OCI-LY7 (cell line): Measurements from ENCODE around the gene KIF1A. TPM values are rescaled to one million over a fixed set of nuclear protein-coding genes. Genes with fewer than 3 reads are reported as not detected.

Experiments
- BruUV-seq: library from RNA; stranded (reverse); fragments of 400-500 nt; replicated peaks from 2 replicates; lab custom pipeline; 2021; lab: Mats Ljungman, UMichigan
- CTCF ChIA-PET: fragments of 300-600 bp; sonication (Branson Sonifier 250); formaldehyde crosslinking; loops from one replicate; lab custom pipeline; 2022; ENCODE audit warnings: antibody characterized with exemption; ENCODE audit not compliant: unreplicated experiment; lab: Charles Lee
- POLR2A ChIA-PET: fragments of 300-600 bp; sonication (Branson Sonifier 250); formaldehyde crosslinking; loops from one replicate; lab custom pipeline; 2022; ENCODE audit warnings: antibody characterized with exemption; lab: Charles Lee
- DNase-seq: peaks from one replicate; pipeline ENCODE4 v3.0.0-alpha.2; 2015; ENCODE audit warnings: low spot score
- H2AFZ ChIP-seq: fragments of 200-600 bp; sonication (generic), shearing (Covaris generic); 2 replicates; pipeline ENCODE4 v1.6.1; 2014; ENCODE audit warnings: mild to moderate bottlenecking, antibody characterized with exemption, low read length, moderate library complexity
- H3K27ac ChIP-seq: fragments of 200-600 bp; sonication (generic); 2 replicates; pipeline ENCODE4 v1.5.1; 2014; ENCODE audit warnings: mixed run types, low read depth, mild to moderate bottlenecking, moderate library complexity, low read length, inconsistent platforms; ENCODE audit not compliant: poor library complexity, severe bottlenecking
- H3K36me3 ChIP-seq: fragments of 200-600 bp; sonication (generic); 2 replicates; pipeline ENCODE4 v1.6.1; 2014; ENCODE audit warnings: mild to moderate bottlenecking, antibody characterized with exemption, low read length, moderate library complexity, mixed read lengths; ENCODE audit not compliant: insufficient read depth
- H3K4me1 ChIP-seq: fragments of 200-600 bp; sonication (generic); 2 replicates; pipeline ENCODE4 v1.5.1; 2014; ENCODE audit warnings: mild to moderate bottlenecking, low read length; ENCODE audit not compliant: insufficient read depth, poor library complexity, severe bottlenecking
- H3K4me2 ChIP-seq: fragments of 200-600 bp; sonication (generic); 2 replicates; pipeline ENCODE4 v1.6.1; 2014; ENCODE audit warnings: mild to moderate bottlenecking, low read length
- H3K4me3 ChIP-seq: fragments of 200-600 bp; sonication (generic); 2 replicates; pipeline ENCODE4 v1.5.1; 2014; ENCODE audit warnings: mild to moderate bottlenecking, low read depth, low read length; ENCODE audit not compliant: poor library complexity, severe bottlenecking
- H3K79me2 ChIP-seq: fragments of 200-600 bp; sonication (generic); 2 replicates; pipeline ENCODE4 v1.6.1; 2016; ENCODE audit warnings: low read depth, mild to moderate bottlenecking, low read length, moderate library complexity, mixed read lengths; ENCODE audit not compliant: insufficient read depth
- H3K9me2 ChIP-seq: fragments of 200-600 bp; sonication (generic); 2 replicates; pipeline ENCODE4 v1.6.1; 2016; ENCODE audit warnings: mild to moderate bottlenecking, low read length, mixed read lengths; ENCODE audit not compliant: insufficient read depth
- H3K9me3 ChIP-seq: fragments of 200-600 bp; sonication (generic); 2 replicates; pipeline ENCODE4 v1.6.1; 2014; ENCODE audit warnings: mild to moderate bottlenecking, mixed run types, low read length, mixed read lengths
- H4K20me1 ChIP-seq: fragments of 200-600 bp; sonication (generic); 2 replicates; pipeline ENCODE4 v1.6.1; 2014; ENCODE audit warnings: mild to moderate bottlenecking, antibody characterized with exemption, low read length, moderate library complexity, mixed read lengths; ENCODE audit not compliant: insufficient read depth
- EZH2phosphoT487 ChIP-seq: fragments of 200-600 bp; sonication (generic); IDR thresholded peaks from 2 replicates; pipeline ENCODE4 v1.6.1; 2018; ENCODE audit warnings: low read depth, borderline replicate concordance, mild to moderate bottlenecking, mixed run types, antibody characterized with exemption, low read length, moderate library complexity, mixed read lengths
- intact Hi-C: fragments of 100-400 bp; cut with micrococcal nuclease; formaldehyde crosslinking; loops from one replicate; pipeline ENCODE4 v1.10.0; 2022; ENCODE audit not compliant: unreplicated experiment
- total RNA-seq, 2 experiments: library from RNA; depleted of rRNA in 1 of 2; stranded (reverse); fragments of >200 nt in 1 of 2; shearing (Covaris generic) in 1 of 2; gene quantifications; 2 replicates each; pipeline ENCODE4 v1.2.3, GENCODE V29; 2014 to 2022
- TF ChIP-seq, protein P1 (sequence below): fragments of 200-600 bp; sonication (generic); conservative IDR thresholded peaks from 2 replicates; pipeline ENCODE4 v1.5.1; 2014; ENCODE audit warnings: mild to moderate bottlenecking, antibody characterized with exemption, low read length, moderate library complexity, mixed read lengths

Gene KIF1A
- total RNA-seq, 2 experiments from 2014 or later = not detected

DNA sequence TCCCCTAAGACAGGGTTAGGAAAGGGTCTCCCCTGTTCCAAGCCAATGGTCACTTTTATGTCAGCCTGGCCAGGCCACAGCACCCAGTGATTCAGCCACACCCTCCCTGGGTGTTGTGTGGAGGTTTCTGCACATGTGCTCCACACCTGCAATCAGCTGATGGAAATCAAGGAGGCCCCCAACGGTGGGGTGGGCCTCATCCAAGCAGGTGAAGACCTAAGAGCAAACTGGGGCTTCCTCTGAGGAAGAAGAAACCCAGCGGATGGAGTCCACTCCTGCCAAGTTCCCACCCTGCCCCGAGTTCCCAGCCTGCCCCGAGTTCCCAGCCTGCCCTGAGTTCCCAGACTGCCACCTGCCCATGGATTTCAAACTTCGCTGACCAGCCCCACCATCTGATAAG lies 55.4 kb downstream of the KIF1A start:
- H3K4me3 ChIP-seq = no peak overlapping the region
- no peaks in the 10 kb centered on the region for H3K9me2 ChIP-seq
- H4K20me1 ChIP-seq = no peaks in the 10 kb centered on the region
- TF ChIP-seq, protein P1, sequence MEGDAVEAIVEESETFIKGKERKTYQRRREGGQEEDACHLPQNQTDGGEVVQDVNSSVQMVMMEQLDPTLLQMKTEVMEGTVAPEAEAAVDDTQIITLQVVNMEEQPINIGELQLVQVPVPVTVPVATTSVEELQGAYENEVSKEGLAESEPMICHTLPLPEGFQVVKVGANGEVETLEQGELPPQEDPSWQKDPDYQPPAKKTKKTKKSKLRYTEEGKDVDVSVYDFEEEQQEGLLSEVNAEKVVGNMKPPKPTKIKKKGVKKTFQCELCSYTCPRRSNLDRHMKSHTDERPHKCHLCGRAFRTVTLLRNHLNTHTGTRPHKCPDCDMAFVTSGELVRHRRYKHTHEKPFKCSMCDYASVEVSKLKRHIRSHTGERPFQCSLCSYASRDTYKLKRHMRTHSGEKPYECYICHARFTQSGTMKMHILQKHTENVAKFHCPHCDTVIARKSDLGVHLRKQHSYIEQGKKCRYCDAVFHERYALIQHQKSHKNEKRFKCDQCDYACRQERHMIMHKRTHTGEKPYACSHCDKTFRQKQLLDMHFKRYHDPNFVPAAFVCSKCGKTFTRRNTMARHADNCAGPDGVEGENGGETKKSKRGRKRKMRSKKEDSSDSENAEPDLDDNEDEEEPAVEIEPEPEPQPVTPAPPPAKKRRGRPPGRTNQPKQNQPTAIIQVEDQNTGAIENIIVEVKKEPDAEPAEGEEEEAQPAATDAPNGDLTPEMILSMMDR = no peak
- TF ChIP-seq EZH2phosphoT487 = no peak
- no peaks in the 10 kb centered on the region for H3K4me1 ChIP-seq
- POLR2A ChIA-PET = no interaction called here
- intact Hi-C loops = no loop called here
- H3K9me3 ChIP-seq = no peaks in the 10 kb centered on the region
- H3K27ac ChIP-seq = no peak overlapping the region
- no TSS peak for BruUV-seq
- no peak overlapping the region for H2AFZ ChIP-seq
- CTCF ChIA-PET = no interaction called here
- H3K4me2 ChIP-seq = no peak overlapping the region
- no peaks in the 10 kb centered on the region for H3K36me3 ChIP-seq
- DNase-seq = no peak
- H3K79me2 ChIP-seq = no peaks in the 10 kb centered on the region

DNA sequence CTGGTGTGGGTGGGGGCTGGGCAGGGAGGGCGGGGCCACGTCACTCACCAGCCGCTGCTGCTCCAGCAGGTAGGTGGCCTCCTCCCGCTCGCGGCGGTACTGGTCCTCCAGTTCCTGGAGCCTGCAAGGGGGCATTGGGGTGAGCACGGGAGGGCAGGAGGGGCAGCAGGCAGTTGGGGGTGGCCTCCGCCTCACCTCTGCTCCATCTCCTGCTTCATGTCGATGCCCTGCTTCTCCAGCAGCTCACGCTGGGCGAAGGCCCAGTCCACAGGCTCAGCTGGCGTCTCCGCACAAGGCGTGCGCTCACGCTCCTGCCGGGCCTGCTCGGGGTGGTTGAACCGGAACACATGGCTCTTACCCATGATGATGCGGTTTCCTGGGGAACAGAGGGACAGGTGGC lies 57.0 kb downstream of the KIF1A start:
- Histone ChIP-seq H3K9me2 (no peaks in the 10 kb centered on the region), H3K4me2 (no peak overlapping the region), H3K79me2 (no peaks in the 10 kb centered on the region), H3K4me3 (no peak overlapping the region), H4K20me1 (no peaks in the 10 kb centered on the region), H3K36me3 (no peaks in the 10 kb centered on the region), H3K9me3 (no peaks in the 10 kb centered on the region), H3K27ac (no peak overlapping the region), H3K4me1 (no peaks in the 10 kb centered on the region), H2AFZ (no peak overlapping the region)
- TF ChIP-seq, protein P1 = no peak
- no peak for TF ChIP-seq EZH2phosphoT487
- ChIA-PET POLR2A (no interaction called here), CTCF (no interaction called here)
- BruUV-seq = no TSS peak
- no peak for DNase-seq
- intact Hi-C loops = no loop called here

DNA sequence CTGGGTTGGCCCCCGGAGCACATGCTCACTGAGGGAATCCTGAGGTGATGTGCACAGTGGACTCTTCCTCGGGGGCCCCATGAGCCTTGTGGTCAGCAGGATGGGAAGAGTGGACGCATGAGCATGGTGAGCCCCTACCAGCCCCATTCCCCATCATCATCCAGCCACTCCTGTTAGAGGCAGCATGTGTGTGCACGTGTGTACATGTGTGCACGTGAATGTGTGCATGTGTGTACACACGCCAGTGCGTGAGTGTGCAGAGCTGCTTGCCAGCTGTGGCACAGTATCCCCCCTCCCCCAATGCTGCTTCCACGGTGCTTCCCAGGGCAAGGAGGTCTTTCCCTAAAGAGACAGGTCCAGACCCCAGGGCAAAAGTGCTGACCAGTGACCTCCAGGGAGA lies 57.8 kb downstream of the KIF1A start:
- intact Hi-C loops = no loop called here
- TF ChIP-seq, protein P1 = no peak
- TF ChIP-seq EZH2phosphoT487 = no peak
- Histone ChIP-seq H2AFZ (no peak overlapping the region), H3K9me3 (no peaks in the 10 kb centered on the region), H3K36me3 (no peaks in the 10 kb centered on the region), H3K4me1 (no peaks in the 10 kb centered on the region), H4K20me1 (no peaks in the 10 kb centered on the region), H3K4me3 (no peak overlapping the region), H3K79me2 (no peaks in the 10 kb centered on the region), H3K9me2 (no peaks in the 10 kb centered on the region), H3K27ac (no peak overlapping the region), H3K4me2 (no peak overlapping the region)
- ChIA-PET CTCF (no interaction called here), POLR2A (no interaction called here)
- no peak for DNase-seq
- no TSS peak for BruUV-seq
